Ramos (cell line): ENCODE data around the gene SPATA9.
"Not testable (repeated sequence)": the region's sequence is repeated elsewhere in the genome, so short reads cannot be mapped to it uniquely, and the experiment has no call there.

Experiments used
- in situ Hi-C: fragments of 300-500 bp; cut with MboI; formaldehyde crosslinking; loops from one replicate; pipeline ENCODE4 v1.14.3; 2022; ENCODE audit warnings: low sequenced_read_pairs; ENCODE audit not compliant: unreplicated experiment

Gene SPATA9

GRCh38 chr5:95647886-95648860, 34.6 kb downstream of the SPATA9 start:
- in situ Hi-C loops = loop anchor here (5.0 kb wide), 1 partner anchor 199 kb away; no protein-coding TSS in a partner anchor

DNA sequence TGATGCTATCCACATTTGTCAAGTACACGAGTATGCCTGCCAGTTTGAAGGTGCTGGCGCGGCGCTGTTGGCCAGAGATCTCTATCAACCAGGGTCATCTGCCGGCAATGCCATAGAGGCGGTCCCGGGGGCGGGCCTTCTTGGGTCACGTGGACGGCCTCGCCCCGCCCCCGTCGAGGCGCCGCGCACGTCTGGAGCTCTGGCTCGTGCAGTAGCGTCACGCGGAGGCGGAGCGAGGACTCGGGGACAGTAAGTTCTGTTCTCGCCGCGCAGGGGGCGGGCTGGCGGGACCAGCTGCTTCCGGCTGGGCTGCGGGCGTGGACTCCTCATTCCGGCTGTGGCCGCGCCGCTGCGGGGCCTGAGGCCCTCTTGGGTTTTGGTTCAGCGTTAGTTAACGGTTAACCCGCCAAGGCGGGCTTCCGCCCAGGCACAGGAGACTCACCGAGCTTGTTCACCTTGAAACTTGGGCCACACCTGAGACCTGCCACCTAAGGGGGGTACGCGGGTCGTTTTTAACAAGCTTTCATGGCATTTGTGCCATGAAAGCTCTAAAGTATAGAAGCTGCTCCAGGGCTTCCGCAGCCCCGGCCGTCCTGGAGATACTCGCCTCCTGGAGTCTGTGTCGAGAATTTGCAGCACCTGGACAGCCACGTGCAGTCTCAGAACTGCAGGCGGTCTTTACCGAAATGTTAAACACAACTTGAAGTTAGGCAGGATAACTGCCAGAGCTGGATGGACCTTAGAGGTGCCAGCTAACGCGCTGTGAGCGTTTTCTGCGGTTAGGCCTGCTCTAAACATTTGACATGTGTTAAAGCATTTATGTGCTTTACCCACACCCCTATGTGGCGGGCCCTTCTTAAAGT, 36.0 kb downstream of the SPATA9 start, which contains the start of gene RFESD:
Gene RFESD (plus strand): TSS at position 209 of the 863 bp plus-strand sequence. CDS start 5,495 bp downstream, outside the sequence.
- in situ Hi-C loops = loop anchor here (5.0 kb wide), 1 partner anchor 201 kb away; no protein-coding TSS in a partner anchor

- in situ Hi-C loops = loop anchor here (5.0 kb wide), 1 partner anchor 201 kb away; no protein-coding TSS in a partner anchor
Measured at GRCh38 chr5:95646226-95646568, 36.6 kb downstream of the SPATA9 start.

DNA sequence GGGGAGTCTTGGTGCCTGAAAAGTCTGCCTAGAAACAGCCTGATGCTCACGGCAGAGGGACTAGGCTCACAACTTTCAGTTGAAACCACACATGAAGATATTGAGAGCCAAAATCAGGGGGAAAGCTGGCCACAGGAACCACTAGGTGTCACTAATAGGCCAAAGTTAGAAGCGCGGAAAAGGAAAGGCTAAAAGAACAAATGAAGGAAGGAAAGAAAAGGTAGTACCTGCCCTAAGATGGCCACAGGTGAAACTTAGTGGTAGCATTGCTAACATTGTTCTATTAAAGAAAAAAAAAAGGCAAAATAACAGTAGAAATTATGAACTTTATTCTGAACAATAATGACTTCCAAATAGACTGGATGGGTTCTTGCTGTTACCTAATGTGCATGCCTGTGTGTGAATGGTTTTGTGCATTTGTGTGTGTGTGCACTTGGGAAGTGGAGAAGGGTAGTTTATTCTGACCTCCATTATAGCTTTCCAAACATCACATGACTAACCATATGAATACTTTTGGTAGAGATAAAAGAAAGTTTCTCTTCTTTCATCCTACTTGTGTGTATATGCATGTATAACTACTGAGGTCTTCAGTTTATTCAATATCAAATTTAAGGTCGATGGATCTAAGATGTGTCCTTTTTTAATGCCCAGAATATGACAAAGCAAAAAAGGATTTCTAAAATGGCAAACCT, 38.3 kb downstream of the SPATA9 start:
- in situ Hi-C loops = loop anchor here (5.0 kb wide), 1 partner anchor 203 kb away; no protein-coding TSS in a partner anchor

DNA sequence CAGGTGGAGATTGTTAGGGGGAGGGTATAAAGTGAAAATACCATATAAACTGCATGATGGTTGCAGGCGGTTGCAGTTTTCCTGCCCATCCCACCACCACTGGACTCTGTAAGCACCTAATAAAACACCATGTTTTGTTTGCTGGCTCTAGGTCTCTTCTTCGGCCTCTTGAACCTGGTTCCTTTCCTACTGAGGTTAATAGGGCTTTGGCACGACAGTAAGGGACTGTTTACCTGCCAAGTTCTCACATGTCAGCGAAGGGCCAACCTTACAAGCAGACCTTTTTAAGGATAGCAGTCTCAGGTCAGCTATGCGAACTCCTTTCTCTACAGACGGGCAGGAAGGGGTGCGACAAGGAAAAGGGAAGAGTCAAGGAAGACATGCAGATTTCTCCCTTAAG, 39.6 kb downstream of the SPATA9 start:
- in situ Hi-C loops = no loop called here

DNA sequence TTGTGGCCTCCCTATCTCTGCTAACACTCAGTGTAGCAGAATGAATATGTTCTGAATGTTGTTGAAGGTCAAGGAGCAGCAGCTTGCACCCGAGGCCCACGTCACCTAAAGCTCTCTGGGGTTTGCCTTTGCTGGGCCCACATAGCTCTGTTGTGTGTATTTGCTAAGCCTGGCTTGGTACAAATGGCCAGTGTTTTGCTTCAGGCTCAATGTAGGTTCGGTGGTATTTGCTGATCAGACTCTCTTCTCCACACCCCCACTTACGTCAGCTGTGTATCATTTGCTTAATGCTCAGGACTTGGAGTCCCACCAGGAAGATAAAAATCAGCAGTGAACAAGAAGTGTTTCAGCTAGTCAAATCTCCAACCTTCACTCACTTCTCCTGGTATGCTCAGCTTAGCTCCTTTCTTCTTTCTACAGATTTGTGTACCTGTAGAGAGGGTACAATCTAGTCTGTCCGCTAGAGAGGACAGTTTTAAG, 41.0 kb downstream of the SPATA9 start:
- in situ Hi-C loops = no loop called here

- in situ Hi-C loops = no loop called here
Measured at GRCh38 chr5:95638632-95639031, 44.2 kb downstream of the SPATA9 start.

DNA sequence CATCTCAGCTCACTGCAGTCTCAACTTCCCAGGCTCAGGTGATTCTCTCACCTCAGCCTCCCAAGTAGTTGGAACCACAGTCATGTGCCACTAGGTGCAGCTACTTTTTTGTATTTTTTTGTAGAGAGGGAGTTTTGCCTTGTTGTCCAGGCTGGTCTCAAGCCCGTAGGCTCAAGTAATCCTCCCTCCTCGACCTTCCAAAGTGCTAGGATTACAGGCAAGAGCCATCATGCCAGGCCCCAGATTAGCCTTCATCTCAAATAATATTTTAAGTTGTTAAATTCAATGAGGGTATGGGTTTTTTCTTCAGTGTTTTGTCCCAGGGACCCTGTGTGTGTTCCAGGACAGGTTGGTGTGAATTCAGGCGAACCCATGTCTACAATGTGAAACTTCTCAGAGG, 48.7 kb downstream of the SPATA9 start:
- in situ Hi-C loops = no loop called here

DNA sequence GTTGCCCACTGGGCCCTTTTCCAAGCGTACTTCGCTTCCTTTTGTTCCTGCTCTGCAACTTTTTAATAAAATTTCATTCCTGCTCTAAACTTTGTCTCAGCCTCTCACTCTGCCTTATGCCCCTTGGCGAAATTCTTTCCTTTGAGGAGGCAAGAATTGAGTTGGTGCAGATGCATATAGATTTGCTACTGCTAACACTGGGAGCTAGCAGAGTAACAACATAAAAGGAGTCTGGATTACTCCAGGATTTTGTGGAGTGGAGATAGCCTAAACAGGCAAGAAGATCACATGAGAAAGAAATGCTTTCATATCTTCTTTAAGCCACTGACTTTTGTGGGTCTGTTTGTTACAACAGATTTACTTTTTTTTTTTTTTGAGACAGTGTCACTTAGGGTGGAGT, 49.1 kb downstream of the SPATA9 start:
- in situ Hi-C loops = no loop called here

DNA sequence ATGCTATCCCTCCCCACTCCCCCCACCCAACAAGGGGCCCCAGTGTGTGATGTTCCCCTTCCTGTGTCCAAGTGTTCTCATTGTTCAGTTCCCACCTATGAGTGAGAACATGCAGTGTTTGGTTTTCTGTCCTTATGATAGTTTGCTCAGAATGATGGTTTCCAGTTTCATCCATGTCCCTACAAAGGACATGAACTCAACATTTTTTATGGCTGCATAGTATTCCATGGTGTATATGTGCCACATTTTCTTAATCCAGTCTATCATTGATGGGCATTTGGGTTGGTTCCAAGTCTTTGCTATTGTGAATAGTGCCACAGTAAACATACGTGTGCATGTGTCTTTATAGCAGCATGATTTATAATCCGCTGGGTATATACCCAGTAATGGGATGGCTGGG, 49.8 kb downstream of the SPATA9 start:
- in situ Hi-C loops = not testable (repeated sequence)

DNA sequence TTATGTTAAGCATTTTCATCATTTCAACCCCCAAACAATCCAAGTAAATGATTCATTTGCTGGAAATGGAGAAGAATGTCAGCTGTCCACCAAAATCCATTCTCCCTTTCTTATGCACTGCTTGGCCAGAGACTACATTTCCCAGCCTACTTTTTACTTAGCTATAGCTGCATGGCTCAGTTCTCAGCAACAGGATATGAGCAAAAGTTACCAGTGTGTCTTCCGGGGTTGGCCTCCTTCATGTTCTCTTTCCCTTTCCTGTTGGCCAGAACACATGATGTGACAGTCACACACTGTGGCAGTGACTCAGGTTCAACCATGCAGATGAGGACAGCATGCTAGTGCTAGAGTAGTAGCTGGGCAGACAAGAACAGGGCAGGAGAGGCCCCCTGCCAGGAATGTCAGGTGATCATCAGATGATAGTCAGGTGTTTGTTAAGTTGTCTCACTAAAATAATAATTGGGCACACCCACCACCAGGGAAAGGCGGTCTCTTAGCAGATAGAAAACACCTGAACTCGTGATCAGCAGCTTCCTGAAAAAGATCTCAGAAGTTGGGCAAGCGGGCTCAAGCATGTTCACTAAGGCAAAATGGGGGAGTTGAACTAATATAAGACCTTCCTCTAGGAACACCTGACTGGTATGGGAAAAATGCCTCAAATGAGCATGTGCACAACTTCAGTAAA, 50.7 kb downstream of the SPATA9 start:
- in situ Hi-C loops = no loop called here

- in situ Hi-C loops = no loop called here
Measured at GRCh38 chr5:95631255-95631958, 51.4 kb downstream of the SPATA9 start.

GRCh38 chr5:95630394-95630917, 52.3 kb downstream of the SPATA9 start:
- in situ Hi-C loops = no loop called here

- in situ Hi-C loops = no loop called here
Measured at GRCh38 chr5:95628933-95629332, 53.9 kb downstream of the SPATA9 start.

DNA sequence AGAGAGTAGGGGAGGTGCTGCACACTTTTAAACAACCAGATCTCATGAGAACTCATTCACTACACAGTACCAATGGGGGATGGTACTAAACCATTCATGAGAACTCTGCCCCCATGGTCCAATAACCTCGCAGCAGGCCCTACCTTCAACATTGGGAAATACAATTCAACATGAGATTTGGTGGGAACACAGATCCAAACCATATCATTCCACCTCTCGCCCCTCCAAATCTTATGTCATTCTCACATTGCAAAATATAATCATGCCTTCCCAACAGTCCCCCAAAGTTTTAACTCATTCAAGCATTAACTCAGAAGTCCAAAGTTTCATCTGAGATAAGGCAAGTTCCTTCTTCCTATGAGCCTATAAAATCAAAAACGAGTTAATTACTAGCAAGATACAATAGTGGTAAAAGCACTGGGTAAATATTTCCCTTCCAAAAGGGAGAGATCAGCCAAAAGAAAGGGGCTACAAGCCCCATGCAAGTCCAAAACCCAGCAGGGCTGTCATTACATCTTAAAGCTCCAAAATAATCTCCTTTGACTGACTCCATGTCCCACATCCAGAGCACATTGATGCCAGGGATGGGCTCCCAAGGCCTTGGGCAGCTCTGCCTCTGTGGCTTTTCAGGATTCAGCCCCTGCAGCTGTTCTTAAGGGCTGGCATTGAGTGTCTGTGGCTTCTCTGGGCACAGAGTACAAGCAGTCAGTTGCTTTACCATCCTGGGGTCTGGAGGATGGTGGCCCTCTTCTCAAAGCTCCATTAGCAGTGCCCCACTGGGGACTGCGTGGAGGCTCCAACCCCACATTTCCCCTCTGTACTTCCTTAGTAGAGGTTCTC, 54.6 kb downstream of the SPATA9 start:
- in situ Hi-C loops = no loop called here

GRCh38 chr5:95626701-95627100, 56.1 kb downstream of the SPATA9 start:
- in situ Hi-C loops = no loop called here

DNA sequence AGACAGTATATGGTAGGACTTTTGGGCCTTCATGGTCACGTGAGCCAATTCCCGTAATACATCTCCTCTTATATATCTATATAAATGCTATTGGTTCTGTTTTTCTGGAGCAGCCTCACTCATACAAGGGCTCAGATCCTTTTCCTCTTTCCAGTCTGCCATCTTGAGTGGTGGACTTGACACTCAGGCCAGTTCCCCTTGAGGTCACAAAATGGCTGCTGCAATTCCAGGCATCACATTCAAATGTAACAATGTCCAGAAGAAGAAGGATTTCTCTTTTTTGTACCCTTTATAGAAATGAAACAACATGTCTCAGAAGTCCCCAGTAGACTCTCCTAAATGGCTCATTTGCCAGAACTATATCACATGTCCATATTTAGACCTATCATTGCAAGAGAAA, 58.4 kb downstream of the SPATA9 start:
- in situ Hi-C loops = no loop called here

DNA sequence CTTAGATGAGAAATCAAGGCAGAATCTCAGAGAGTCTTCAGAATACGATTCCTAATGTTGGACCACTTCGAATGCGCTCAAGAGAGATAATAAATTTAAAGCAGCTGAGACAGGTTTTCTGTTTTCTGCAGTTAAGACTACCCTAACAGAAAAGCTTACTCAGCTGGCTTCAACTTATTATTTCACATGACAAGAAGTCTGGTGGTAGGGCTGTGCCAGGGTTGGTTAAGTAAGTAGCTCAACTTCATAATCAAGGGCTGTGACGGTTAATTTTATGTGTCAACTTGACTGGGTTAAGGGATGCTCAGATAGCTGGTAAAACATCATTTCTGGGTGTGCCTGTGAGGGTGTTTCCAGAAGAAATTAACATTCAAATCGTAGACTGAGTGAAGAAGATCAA, 59.1 kb downstream of the SPATA9 start:
- in situ Hi-C loops = no loop called here
